Measurements from ENCODE around the gene SELP. TPM values are rescaled to one million over a fixed set of nuclear protein-coding genes. Genes with fewer than 3 reads are reported as not detected.
"Not testable (repeated sequence)": the region's sequence is repeated elsewhere in the genome, so short reads cannot be mapped to it uniquely, and the experiment has no call there.

SELP gene
- total RNA-seq (1.2 TPM), polyA plus RNA-seq (ENCODE audit: insufficient read depth in 1 of 8, insufficient read length in 8 of 8, low replicate concordance in 1 of 8) (1 to 10 TPM in 6 of 8 donors, under 1 TPM in 2; 0.67 to 2.0 (median 1.1) TPM)
- long read RNA-seq, donor 1, result 0 reads
- long read RNA-seq, donor 2, result 0 reads
- long read RNA-seq, donor 3, result 0 reads
- long read RNA-seq, donor 4, result 0 reads
- long read RNA-seq, donor 5, result 0 reads
- long read RNA-seq, donor 6, result 0 reads
- long read RNA-seq, donor 7, result 0 reads
- long read RNA-seq, donor 8, result 0 reads
- long read RNA-seq, donor 9, result 0 reads
- long read RNA-seq, donor 10, result 0 reads
- long read RNA-seq, donor 11, result 0 reads

GRCh38 chr1:169630006-169630405 is at the start of gene SELP:
SELP (minus strand) TSS chr1:169630124; CDS start chr1:169630074, 50 bp downstream.
- no peaks in the 10 kb centered on the region for H3K4me1 ChIP-seq (ENCODE audit: control insufficient read depth, insufficient read depth, low read length)
- no peaks in the 10 kb centered on the region for H3K36me3 ChIP-seq (ENCODE audit: control insufficient read depth, insufficient read depth, low read length)
- WGBS (ENCODE audit: insufficient coverage), result no CpG with 5 or more reads among the region's 1 CpG
- DNase-seq, result no peak
- no peaks in the 10 kb centered on the region for H3K27me3 ChIP-seq (ENCODE audit: control insufficient read depth, insufficient read depth, low read length)
- H3K9me3 ChIP-seq (replicated peaks; ENCODE audit: control insufficient read depth, low read depth, low read length), result peaks cover 20% of the 10 kb centered on the region
- H3K4me3 ChIP-seq (ENCODE audit: low read length), result no peak within 1 kb of the TSS
- H3K27ac ChIP-seq (ENCODE audit: low read length), result no peak within 1 kb of the TSS

GRCh38 chr1:169679692-169680091 is 49.8 kb upstream of the SELP start:
- no peaks in the 10 kb centered on the region for H3K36me3 ChIP-seq (ENCODE audit: control insufficient read depth, insufficient read depth, low read length)
- H3K27me3 ChIP-seq (ENCODE audit: control insufficient read depth, insufficient read depth, low read length), result no peaks in the 10 kb centered on the region
- no peak overlapping the region for H3K27ac ChIP-seq (ENCODE audit: low read length)
- no peak for DNase-seq
- H3K4me1 ChIP-seq (ENCODE audit: control insufficient read depth, insufficient read depth, low read length), result no peaks in the 10 kb centered on the region
- WGBS (ENCODE audit: insufficient coverage), result no CpG with 5 or more reads among the region's 3 CpGs
- no peaks in the 10 kb centered on the region for H3K9me3 ChIP-seq (replicated peaks; ENCODE audit: control insufficient read depth, low read depth, low read length)
- H3K4me3 ChIP-seq (ENCODE audit: low read length), result no peak overlapping the region

- H3K4me1 ChIP-seq (ENCODE audit: control insufficient read depth, insufficient read depth, low read length), result no peaks in the 10 kb centered on the region
- no CpG with 5 or more reads among the region's 2 CpGs for WGBS (ENCODE audit: insufficient coverage)
- no peak overlapping the region for H3K27ac ChIP-seq (ENCODE audit: low read length)
- H3K9me3 ChIP-seq (replicated peaks; ENCODE audit: control insufficient read depth, low read depth, low read length), result no peaks in the 10 kb centered on the region
- DNase-seq, result no peak
- no peaks in the 10 kb centered on the region for H3K27me3 ChIP-seq (ENCODE audit: control insufficient read depth, insufficient read depth, low read length)
- no peaks in the 10 kb centered on the region for H3K36me3 ChIP-seq (ENCODE audit: control insufficient read depth, insufficient read depth, low read length)
- no peak overlapping the region for H3K4me3 ChIP-seq (ENCODE audit: low read length)
Measured at GRCh38 chr1:169676001-169676400, 46.1 kb upstream of the SELP start.

- Histone ChIP-seq H3K27ac (ENCODE audit: low read length) (no peak overlapping the region), H3K27me3 (ENCODE audit: control insufficient read depth, insufficient read depth, low read length) (no peaks in the 10 kb centered on the region), H3K36me3 (ENCODE audit: control insufficient read depth, insufficient read depth, low read length) (no peaks in the 10 kb centered on the region), H3K4me3 (ENCODE audit: low read length) (no peak overlapping the region), H3K4me1 (ENCODE audit: control insufficient read depth, insufficient read depth, low read length) (no peaks in the 10 kb centered on the region), H3K9me3 (replicated peaks; ENCODE audit: control insufficient read depth, low read depth, low read length) (no peaks in the 10 kb centered on the region)
- DNase-seq, result no peak
- WGBS (ENCODE audit: insufficient coverage), result 22% methylated on average over 2 of the region's 3 CpGs
Measured at GRCh38 chr1:169670836-169671235, 40.9 kb upstream of the SELP start.

GRCh38 chr1:169670244-169670643 is 40.3 kb upstream of the SELP start:
- no CpG with 5 or more reads among the region's 3 CpGs for WGBS (ENCODE audit: insufficient coverage)
- H3K27me3 ChIP-seq (ENCODE audit: control insufficient read depth, insufficient read depth, low read length); H3K27ac ChIP-seq (ENCODE audit: low read length); H3K36me3 ChIP-seq (ENCODE audit: control insufficient read depth, insufficient read depth, low read length); H3K4me1 ChIP-seq (ENCODE audit: control insufficient read depth, insufficient read depth, low read length); H3K9me3 ChIP-seq (replicated peaks; ENCODE audit: control insufficient read depth, low read depth, low read length); H3K4me3 ChIP-seq (ENCODE audit: low read length); DNase-seq: not testable (repeated sequence)

DNA sequence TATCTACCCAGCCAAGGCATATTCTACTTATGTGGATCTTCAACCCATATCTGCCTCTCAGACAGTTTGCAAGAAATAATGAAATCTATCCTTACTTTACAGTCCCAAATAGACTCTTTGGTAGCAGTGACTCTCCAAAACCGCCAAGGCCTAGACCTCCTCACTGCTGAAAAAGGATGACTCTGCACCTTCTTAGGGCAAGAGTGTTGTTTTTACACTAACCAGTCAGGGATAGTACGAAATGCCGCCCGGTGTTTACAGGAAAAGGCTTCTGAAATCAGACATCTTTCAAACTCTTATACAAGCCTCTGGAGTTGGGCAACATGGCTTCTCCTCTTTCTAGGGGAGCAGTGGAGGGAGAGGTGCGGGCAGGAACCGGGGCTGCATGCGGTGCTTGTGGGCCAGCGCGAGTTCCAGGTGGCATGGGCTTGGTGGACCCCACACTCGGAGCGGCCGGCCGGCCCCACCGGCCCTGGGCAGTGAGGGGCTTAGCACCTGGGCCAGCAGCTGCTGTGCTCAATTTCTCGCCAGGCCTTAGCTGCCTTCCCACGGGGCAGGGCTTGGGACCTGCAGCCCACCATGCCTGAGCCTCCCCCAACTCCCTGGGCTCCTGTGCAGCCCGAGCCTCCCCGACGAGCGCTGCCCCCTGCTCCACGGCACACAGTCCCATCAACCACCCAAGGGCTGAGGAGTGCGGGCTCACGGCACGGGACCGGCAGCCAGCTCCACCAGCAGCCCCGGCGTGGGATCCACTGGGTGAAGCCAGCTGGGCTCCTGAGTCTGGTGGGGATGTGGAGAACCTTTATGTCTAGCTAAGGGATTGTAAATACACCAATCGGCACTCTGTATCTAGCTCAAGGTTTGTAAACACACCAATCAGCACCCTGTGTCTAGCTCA is 38.0 kb upstream of the SELP start:
- not testable (repeated sequence) for H3K27ac ChIP-seq (ENCODE audit: low read length); DNase-seq; H3K4me1 ChIP-seq (ENCODE audit: control insufficient read depth, insufficient read depth, low read length); H3K9me3 ChIP-seq (replicated peaks; ENCODE audit: control insufficient read depth, low read depth, low read length); H3K27me3 ChIP-seq (ENCODE audit: control insufficient read depth, insufficient read depth, low read length); H3K36me3 ChIP-seq (ENCODE audit: control insufficient read depth, insufficient read depth, low read length); H3K4me3 ChIP-seq (ENCODE audit: low read length)
- WGBS (ENCODE audit: insufficient coverage), result 92% methylated on average over 5 of the region's 28 CpGs

GRCh38 chr1:169667227-169667639 is 37.3 kb upstream of the SELP start:
- not testable (repeated sequence) for H3K27ac ChIP-seq (ENCODE audit: low read length)

DNA sequence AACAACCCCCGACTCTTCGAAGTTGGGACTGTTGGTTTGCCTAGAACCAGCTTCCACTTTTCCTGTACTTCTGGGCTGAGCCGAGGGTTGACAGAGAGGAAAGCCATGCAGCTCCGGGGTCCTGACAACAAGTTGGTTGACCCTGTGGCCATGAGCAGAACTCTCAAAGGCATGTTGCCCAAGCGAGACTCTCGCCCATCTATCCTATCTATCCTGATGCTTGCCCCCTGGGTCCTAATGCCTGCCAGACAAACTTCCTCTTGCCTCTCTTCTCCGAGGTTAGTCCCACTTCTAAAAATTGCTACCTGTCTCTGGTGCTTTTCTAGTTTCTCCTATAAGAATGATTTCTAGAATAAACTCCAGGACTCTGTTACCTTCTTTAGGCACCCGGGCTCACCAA is 32.8 kb upstream of the SELP start:
- not testable (repeated sequence) for H3K27ac ChIP-seq (ENCODE audit: low read length); H3K36me3 ChIP-seq (ENCODE audit: control insufficient read depth, insufficient read depth, low read length); H3K4me3 ChIP-seq (ENCODE audit: low read length); H3K27me3 ChIP-seq (ENCODE audit: control insufficient read depth, insufficient read depth, low read length); H3K4me1 ChIP-seq (ENCODE audit: control insufficient read depth, insufficient read depth, low read length); H3K9me3 ChIP-seq (replicated peaks; ENCODE audit: control insufficient read depth, low read depth, low read length); DNase-seq
- WGBS (ENCODE audit: insufficient coverage), result 73% methylated on average over 6 of the region's 8 CpGs

More at GRCh38 chr1:169667227-169667639, 37.3 kb upstream of the SELP start:
- WGBS (ENCODE audit: insufficient coverage), result no CpG with 5 or more reads among the region's 2 CpGs
- not testable (repeated sequence) for H3K27me3 ChIP-seq (ENCODE audit: control insufficient read depth, insufficient read depth, low read length); H3K4me3 ChIP-seq (ENCODE audit: low read length); DNase-seq; H3K4me1 ChIP-seq (ENCODE audit: control insufficient read depth, insufficient read depth, low read length); H3K9me3 ChIP-seq (replicated peaks; ENCODE audit: control insufficient read depth, low read depth, low read length); H3K36me3 ChIP-seq (ENCODE audit: control insufficient read depth, insufficient read depth, low read length)

DNA sequence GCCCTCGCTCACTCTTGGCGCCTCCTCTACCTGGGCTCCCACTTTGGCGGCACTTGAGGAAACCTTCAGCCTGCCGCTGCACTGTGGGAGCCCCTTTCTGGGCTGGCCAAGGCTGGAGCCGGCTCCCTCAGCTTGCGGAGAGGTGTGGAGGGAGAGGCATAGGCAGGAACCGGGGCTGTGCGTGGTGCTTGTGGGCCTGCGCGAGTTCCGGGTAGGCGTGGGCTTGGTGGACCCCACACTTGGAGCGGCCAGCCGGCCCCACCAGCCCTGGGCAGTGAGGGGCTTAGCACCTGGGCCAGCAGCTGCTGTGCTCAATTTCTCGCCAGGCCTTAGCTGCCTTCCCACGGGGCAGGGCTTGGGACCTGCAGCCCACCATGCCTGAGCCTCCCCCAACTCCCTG is 31.1 kb upstream of the SELP start:
- WGBS (ENCODE audit: insufficient coverage), result 97% methylated on average over 7 of the region's 16 CpGs

DNA sequence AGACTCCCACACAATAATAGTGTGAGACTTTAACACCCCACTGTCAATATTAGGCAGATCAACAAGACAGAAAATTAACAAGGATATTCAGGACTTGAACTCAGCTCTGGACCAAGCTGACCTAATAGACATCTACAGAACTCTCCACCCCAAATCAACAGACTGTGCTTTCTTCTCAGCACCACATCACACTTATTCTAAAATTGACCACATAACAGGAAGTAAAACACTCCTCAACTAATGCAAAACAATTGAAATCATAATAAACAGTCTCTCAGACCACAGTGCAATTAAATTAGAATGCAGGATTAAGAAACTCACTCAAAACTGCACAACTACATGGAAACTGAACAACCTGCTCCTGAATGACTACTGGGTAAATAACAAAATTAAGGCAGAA is 28.9 kb upstream of the SELP start:
- H3K36me3 ChIP-seq (ENCODE audit: control insufficient read depth, insufficient read depth, low read length); H3K4me3 ChIP-seq (ENCODE audit: low read length); H3K9me3 ChIP-seq (replicated peaks; ENCODE audit: control insufficient read depth, low read depth, low read length); H3K4me1 ChIP-seq (ENCODE audit: control insufficient read depth, insufficient read depth, low read length); DNase-seq; H3K27ac ChIP-seq (ENCODE audit: low read length); H3K27me3 ChIP-seq (ENCODE audit: control insufficient read depth, insufficient read depth, low read length): not testable (repeated sequence)

More for the DNA sequence above, 31.1 kb upstream of the SELP start:
- not testable (repeated sequence) for H3K27me3 ChIP-seq (ENCODE audit: control insufficient read depth, insufficient read depth, low read length); DNase-seq; H3K27ac ChIP-seq (ENCODE audit: low read length); H3K4me3 ChIP-seq (ENCODE audit: low read length); H3K36me3 ChIP-seq (ENCODE audit: control insufficient read depth, insufficient read depth, low read length); H3K9me3 ChIP-seq (replicated peaks; ENCODE audit: control insufficient read depth, low read depth, low read length); H3K4me1 ChIP-seq (ENCODE audit: control insufficient read depth, insufficient read depth, low read length)

Data from muscle of leg (tissue), 16 donors.